ENCODE data around the gene GPBAR1.

DNA sequence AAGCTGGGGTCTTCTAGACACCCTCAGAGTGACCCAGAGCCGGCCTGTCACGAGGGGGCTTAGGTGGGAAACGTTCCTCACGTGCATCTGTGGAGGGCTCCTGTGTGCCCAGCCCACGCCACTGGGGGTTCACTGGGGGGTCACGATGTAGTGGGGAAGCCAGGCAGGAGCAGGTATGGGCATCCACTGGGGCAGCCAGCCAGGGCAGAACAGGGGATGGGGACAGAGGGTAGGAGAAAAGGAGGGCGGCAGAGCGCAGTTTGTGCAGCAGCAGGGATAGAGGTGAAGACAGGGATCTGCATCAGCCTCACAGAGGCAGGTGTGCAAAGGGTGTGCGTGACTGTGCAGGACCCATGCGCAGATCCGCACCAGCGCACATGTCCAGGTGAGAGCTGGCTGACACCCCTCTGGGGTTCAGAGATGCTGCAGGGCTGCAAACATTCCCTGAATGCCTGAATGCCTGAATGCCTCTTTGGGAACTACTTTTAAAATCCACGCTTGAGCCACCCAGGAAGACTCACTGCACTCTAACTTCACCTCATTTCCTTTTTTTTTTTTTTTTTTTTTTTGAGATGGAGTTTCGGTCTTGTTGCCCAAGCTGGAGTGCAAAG, 19.6 kb downstream of the GPBAR1 start:
- TF ChIP-seq ZNF274 (IDR thresholded peaks at IDR 0.05; ENCODE audit: low read depth, low read length) (no peak), YY1 (IDR thresholded peaks at IDR 0.05; ENCODE audit: insufficient read depth, insufficient read length) (no peak), SUZ12 (IDR thresholded peaks at IDR 0.05; ENCODE audit: extremely low read depth, insufficient read depth, insufficient read length) (no peak)
